Measurements from ENCODE around the gene CYB5RL.

CYB5RL gene

DNA sequence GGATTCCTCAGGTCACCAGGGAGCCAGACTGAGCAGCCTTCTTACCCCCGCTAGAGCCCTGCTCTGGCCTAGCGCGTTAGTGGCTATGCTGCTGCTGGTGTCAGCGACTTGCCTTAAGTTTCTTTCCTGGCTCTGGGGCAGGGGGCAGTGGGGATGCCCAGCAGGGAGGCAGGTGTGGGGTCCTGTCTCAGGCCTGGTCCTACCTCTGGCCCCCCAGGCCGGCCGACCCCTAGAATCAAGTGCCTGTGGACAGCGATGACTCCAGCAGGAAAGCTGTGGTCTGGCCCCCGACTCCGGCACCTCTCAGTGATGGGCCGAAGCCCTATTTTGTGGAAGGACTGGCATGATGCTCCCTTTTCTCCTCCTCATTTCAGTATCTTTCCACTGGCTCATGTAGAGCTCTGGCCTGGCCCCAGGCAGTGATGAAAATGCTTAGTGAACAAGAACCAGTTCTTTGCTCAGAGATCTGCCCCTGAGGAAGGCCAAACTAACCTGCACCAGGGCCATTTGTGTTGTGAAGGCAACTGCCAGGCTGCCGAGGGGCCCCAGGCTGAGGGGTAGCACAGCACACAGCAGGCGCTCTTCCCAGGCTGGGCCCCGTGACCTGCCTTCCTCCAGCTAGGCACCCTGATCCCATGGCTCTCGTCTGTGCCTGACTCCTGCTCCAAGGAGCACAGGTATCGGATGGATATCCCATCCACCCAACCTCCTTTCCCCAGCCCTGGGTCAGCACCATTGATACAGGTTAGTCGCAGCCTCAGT, 23.8 kb upstream of the CYB5RL start:
- peaks cover 3% of the 10 kb centered on the region for H3K36me3 ChIP-seq (replicated peaks; ENCODE audit: low read depth, low read length)
- no peak overlapping the region for H2AFZ ChIP-seq (ENCODE audit: low read depth, low read length)
- no peaks in the 10 kb centered on the region for H4K20me1 ChIP-seq (ENCODE audit: insufficient read depth, low read length)
- no peak overlapping the region for H3K9ac ChIP-seq (ENCODE audit: low read length)
- H3K4me2 ChIP-seq (ENCODE audit: low read length), result no peak overlapping the region
- no peak overlapping the region for H3K27ac ChIP-seq (ENCODE audit: low read length)
- H3K79me2 ChIP-seq (ENCODE audit: low read length), result no peaks in the 10 kb centered on the region
- no peaks in the 10 kb centered on the region for H3K9me3 ChIP-seq (ENCODE audit: insufficient read depth, low read length)
- no peaks in the 10 kb centered on the region for H3K4me1 ChIP-seq (ENCODE audit: low read length)
- no peaks in the 10 kb centered on the region for H3K27me3 ChIP-seq (ENCODE audit: low read depth, low read length)
- TF ChIP-seq, protein P1, sequence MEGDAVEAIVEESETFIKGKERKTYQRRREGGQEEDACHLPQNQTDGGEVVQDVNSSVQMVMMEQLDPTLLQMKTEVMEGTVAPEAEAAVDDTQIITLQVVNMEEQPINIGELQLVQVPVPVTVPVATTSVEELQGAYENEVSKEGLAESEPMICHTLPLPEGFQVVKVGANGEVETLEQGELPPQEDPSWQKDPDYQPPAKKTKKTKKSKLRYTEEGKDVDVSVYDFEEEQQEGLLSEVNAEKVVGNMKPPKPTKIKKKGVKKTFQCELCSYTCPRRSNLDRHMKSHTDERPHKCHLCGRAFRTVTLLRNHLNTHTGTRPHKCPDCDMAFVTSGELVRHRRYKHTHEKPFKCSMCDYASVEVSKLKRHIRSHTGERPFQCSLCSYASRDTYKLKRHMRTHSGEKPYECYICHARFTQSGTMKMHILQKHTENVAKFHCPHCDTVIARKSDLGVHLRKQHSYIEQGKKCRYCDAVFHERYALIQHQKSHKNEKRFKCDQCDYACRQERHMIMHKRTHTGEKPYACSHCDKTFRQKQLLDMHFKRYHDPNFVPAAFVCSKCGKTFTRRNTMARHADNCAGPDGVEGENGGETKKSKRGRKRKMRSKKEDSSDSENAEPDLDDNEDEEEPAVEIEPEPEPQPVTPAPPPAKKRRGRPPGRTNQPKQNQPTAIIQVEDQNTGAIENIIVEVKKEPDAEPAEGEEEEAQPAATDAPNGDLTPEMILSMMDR (IDR thresholded peaks at IDR 0.05; ENCODE audit: low read depth, low read length), result no peak
- no peak for TF ChIP-seq EZH2phosphoT487 (IDR thresholded peaks at IDR 0.05; ENCODE audit: low read depth)
- H3K4me3 ChIP-seq (ENCODE audit: low read length), result no peak overlapping the region

- no peak overlapping the region for H3K4me3 ChIP-seq (ENCODE audit: low read length)
- H3K4me2 ChIP-seq (ENCODE audit: low read length), result no peak overlapping the region
- H3K4me1 ChIP-seq (ENCODE audit: low read length), result no peaks in the 10 kb centered on the region
- no peaks in the 10 kb centered on the region for H3K9me3 ChIP-seq (ENCODE audit: insufficient read depth, low read length)
- no peaks in the 10 kb centered on the region for H4K20me1 ChIP-seq (ENCODE audit: insufficient read depth, low read length)
- TF ChIP-seq, protein P1 (IDR thresholded peaks at IDR 0.05; ENCODE audit: low read depth, low read length), result no peak
- no peak for TF ChIP-seq EZH2phosphoT487 (IDR thresholded peaks at IDR 0.05; ENCODE audit: low read depth)
- no peaks in the 10 kb centered on the region for H3K27me3 ChIP-seq (ENCODE audit: low read depth, low read length)
- peaks cover 3% of the 10 kb centered on the region for H3K36me3 ChIP-seq (replicated peaks; ENCODE audit: low read depth, low read length)
- H2AFZ ChIP-seq (ENCODE audit: low read depth, low read length), result no peak overlapping the region
- H3K27ac ChIP-seq (ENCODE audit: low read length), result no peak overlapping the region
- no peaks in the 10 kb centered on the region for H3K79me2 ChIP-seq (ENCODE audit: low read length)
- H3K9ac ChIP-seq (ENCODE audit: low read length), result no peak overlapping the region
These were observed 22.9 kb upstream of the CYB5RL start for GRCh38 chr1:54222711-54223110.

DNA sequence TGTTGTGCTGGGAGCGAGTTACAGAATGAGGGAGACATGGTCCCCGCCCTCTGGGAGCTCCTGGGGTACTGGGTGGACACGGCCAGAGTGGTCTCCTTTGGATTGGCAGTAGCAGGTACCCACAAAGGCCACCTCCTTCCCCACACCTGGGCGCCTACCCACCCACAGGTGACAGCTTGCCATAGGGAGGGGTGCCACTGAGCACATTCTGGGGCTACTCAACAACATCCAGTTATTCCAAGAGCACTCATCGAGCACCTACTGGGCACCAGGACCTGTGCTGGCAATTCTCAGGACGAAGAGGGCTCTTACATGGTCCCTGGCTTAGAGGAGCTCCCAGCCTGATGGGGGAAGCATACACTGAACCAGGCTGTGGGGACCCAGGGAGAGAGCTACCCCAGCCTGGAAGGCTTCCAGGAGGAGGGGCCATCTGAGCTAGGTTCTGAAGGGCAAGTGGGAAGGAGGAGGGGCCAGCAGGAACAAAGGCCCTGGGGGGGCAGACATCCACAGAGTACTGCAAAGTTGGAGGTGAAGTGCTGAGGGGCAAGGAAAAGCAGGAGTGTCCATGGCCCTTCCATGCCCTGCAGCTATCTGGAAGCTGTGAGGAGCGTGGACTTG, 22.1 kb upstream of the CYB5RL start:
- no peak overlapping the region for H3K4me3 ChIP-seq (ENCODE audit: low read length)
- H3K4me1 ChIP-seq (ENCODE audit: low read length), result no peaks in the 10 kb centered on the region
- TF ChIP-seq EZH2phosphoT487 (IDR thresholded peaks at IDR 0.05; ENCODE audit: low read depth), result no peak
- TF ChIP-seq, protein P1 (IDR thresholded peaks at IDR 0.05; ENCODE audit: low read depth, low read length), result no peak
- no peaks in the 10 kb centered on the region for H4K20me1 ChIP-seq (ENCODE audit: insufficient read depth, low read length)
- no peaks in the 10 kb centered on the region for H3K27me3 ChIP-seq (ENCODE audit: low read depth, low read length)
- H3K27ac ChIP-seq (ENCODE audit: low read length), result no peak overlapping the region
- no peak overlapping the region for H3K4me2 ChIP-seq (ENCODE audit: low read length)
- H3K9me3 ChIP-seq (ENCODE audit: insufficient read depth, low read length), result no peaks in the 10 kb centered on the region
- H3K79me2 ChIP-seq (ENCODE audit: low read length), result no peaks in the 10 kb centered on the region
- H3K36me3 ChIP-seq (replicated peaks; ENCODE audit: low read depth, low read length), result peaks cover 3% of the 10 kb centered on the region
- H2AFZ ChIP-seq (ENCODE audit: low read depth, low read length), result no peak overlapping the region
- H3K9ac ChIP-seq (ENCODE audit: low read length), result no peak overlapping the region

DNA sequence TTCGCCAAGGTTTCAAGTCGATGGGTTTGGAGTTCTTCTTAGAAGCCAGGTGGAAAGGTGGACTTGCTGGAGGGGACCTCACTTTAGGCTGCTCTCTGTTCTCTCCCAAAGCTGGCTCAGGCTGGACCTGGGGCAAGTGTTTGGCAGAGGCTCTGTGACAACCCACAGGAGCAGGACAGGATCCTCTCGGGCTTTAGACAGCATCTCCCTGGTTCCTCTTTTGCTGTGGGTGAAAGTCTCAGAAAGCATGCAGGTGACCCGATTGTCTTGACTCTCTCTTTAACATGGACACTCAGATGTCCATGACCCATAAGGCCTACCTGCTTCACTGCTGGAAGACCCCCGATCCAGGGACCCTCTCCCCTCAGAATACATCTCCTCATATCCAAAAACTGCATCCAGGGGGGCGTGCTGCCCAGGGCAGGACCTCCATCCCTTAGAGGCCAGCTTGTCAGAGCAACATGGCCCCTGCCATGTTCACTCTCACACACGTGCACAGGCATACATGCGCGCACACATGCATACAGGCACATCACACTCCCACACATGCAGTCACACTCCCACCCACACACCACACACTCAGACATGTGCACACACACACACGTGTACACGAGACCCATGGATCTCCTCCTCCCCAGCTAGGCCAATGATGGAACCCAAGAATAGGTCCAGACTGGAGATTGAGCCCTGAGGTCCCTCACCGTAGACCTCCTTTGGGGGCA, 21.4 kb upstream of the CYB5RL start:
- TF ChIP-seq EZH2phosphoT487 (IDR thresholded peaks at IDR 0.05; ENCODE audit: low read depth), result no peak
- TF ChIP-seq, protein P1 (IDR thresholded peaks at IDR 0.05; ENCODE audit: low read depth, low read length), result no peak

More for the DNA sequence above, 21.4 kb upstream of the CYB5RL start:
- Histone ChIP-seq H3K79me2 (ENCODE audit: low read length) (no peaks in the 10 kb centered on the region), H3K27ac (ENCODE audit: low read length) (no peak overlapping the region), H4K20me1 (ENCODE audit: insufficient read depth, low read length) (no peaks in the 10 kb centered on the region), H3K36me3 (replicated peaks; ENCODE audit: low read depth, low read length) (peaks cover 5% of the 10 kb centered on the region), H3K9ac (ENCODE audit: low read length) (no peak overlapping the region), H3K9me3 (ENCODE audit: insufficient read depth, low read length) (no peaks in the 10 kb centered on the region), H3K4me1 (ENCODE audit: low read length) (no peaks in the 10 kb centered on the region), H3K4me3 (ENCODE audit: low read length) (no peak overlapping the region), H3K27me3 (ENCODE audit: low read depth, low read length) (no peaks in the 10 kb centered on the region), H3K4me2 (ENCODE audit: low read length) (no peak overlapping the region), H2AFZ (ENCODE audit: low read depth, low read length) (no peak overlapping the region)

Measured in OCI-LY3 (cell line).